ENCODE data around the gene MR1.

- TF ChIP-seq, protein P1, sequence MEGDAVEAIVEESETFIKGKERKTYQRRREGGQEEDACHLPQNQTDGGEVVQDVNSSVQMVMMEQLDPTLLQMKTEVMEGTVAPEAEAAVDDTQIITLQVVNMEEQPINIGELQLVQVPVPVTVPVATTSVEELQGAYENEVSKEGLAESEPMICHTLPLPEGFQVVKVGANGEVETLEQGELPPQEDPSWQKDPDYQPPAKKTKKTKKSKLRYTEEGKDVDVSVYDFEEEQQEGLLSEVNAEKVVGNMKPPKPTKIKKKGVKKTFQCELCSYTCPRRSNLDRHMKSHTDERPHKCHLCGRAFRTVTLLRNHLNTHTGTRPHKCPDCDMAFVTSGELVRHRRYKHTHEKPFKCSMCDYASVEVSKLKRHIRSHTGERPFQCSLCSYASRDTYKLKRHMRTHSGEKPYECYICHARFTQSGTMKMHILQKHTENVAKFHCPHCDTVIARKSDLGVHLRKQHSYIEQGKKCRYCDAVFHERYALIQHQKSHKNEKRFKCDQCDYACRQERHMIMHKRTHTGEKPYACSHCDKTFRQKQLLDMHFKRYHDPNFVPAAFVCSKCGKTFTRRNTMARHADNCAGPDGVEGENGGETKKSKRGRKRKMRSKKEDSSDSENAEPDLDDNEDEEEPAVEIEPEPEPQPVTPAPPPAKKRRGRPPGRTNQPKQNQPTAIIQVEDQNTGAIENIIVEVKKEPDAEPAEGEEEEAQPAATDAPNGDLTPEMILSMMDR (IDR thresholded peaks at IDR 0.05), result no peak
- no peak for TF ChIP-seq POLR2A (IDR thresholded peaks at IDR 0.05)
Measured at GRCh38 chr1:181081395-181081794, 47.6 kb downstream of the MR1 start.
